Mucosa of descending colon (tissue), 3 donors: ENCODE results near the gene KLHL1. TPM values are rescaled to one million over a fixed set of nuclear protein-coding genes. Genes with fewer than 3 reads are reported as not detected.

ENCODE experiments used
- ATAC-seq: fragments of 200-7000 bp; cut with Tn5 transposase; one replicate; pipeline ENCODE4 v1.9.1; 2020; ENCODE audit warnings: mild to moderate bottlenecking, moderate library complexity
- DNase-seq, 3 donors: peaks; one replicate each; pipeline ENCODE4 v3.0.0-alpha.2; 2020
- H3K36me3 ChIP-seq: fragments of 200-600 bp; one replicate; pipeline ENCODE4 v1.8.0; 2021; ENCODE audit warnings: low read depth, mild to moderate bottlenecking
- H3K4me1 ChIP-seq: fragments of 200-600 bp; one replicate; pipeline ENCODE4 v1.8.0; 2021; ENCODE audit warnings: low read depth, mild to moderate bottlenecking
- H3K4me3 ChIP-seq: fragments of 200-600 bp; one replicate; pipeline ENCODE4 v1.8.0; 2021; ENCODE audit warnings: mild to moderate bottlenecking
- H3K9me3 ChIP-seq: fragments of 200-600 bp; one replicate; pipeline ENCODE4 v1.8.0; 2021; ENCODE audit warnings: mild to moderate bottlenecking
- intact Hi-C, 2 donors: fragments of 100-400 bp; cut with DNase I in 1 of 2; cut with micrococcal nuclease in 1 of 2; formaldehyde crosslinking; loops; one replicate each; pipeline versions ENCODE4 v1.11.0 to v1.11.1; 2022; cut with DNase I, micrococcal nuclease
- total RNA-seq, 3 donors: library from RNA; stranded (reverse); fragmentation: NEBNext Ultra II Directional in 2 of 3; extraction: Animal tissue kit (Norgen Biotek cat#: 25700) in 2 of 3; gene quantifications; one replicate each; pipeline versions ENCODE4 v1.2.1 to v1.2.4, GENCODE V29; 2021 to 2023
- TF ChIP-seq, protein P1 (sequence below): fragments of 200-600 bp; IDR thresholded peaks from one replicate; pipeline ENCODE4 v1.8.0; 2022; ENCODE audit warnings: antibody characterized with exemption, mild to moderate bottlenecking
- donor health status: DM: no; HTN: no; CAD: no; lungs with moderate emphysema.
- donor health status: DM: no; HTN: no; CAD: no.
- donor health status: DM: no; HTN: yes; CAD: no.

Gene KLHL1
- total RNA-seq, 3 donors from 2014 or later: 0.25 TPM; not detected in 2

DNA sequence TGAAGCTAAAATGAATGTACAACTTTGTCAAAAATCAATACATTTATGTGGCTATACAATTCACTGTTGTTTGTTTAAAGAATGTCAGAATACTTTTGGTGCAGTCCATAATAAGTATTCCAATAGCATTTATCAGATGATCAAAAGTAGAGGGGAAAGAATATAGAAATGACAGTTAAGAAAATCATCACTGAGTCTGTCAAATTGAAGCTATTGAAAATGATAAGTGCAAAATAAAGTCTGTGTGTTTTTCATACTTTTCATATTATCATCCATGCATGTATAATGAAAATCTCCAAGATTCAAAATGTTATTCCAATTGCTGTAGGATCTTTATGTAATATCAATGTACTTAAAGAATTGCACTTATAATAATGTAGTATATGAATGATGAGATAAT lies 93.9 kb downstream of the KLHL1 start:
- no peak for DNase-seq
- ATAC-seq: no peak
- Histone ChIP-seq H3K36me3 (no peaks in the 10 kb centered on the region), H3K4me3 (no peak overlapping the region), H3K4me1 (no peaks in the 10 kb centered on the region), H3K9me3 (no peaks in the 10 kb centered on the region)
- intact Hi-C loops: no loop called here
- TF ChIP-seq, protein P1, sequence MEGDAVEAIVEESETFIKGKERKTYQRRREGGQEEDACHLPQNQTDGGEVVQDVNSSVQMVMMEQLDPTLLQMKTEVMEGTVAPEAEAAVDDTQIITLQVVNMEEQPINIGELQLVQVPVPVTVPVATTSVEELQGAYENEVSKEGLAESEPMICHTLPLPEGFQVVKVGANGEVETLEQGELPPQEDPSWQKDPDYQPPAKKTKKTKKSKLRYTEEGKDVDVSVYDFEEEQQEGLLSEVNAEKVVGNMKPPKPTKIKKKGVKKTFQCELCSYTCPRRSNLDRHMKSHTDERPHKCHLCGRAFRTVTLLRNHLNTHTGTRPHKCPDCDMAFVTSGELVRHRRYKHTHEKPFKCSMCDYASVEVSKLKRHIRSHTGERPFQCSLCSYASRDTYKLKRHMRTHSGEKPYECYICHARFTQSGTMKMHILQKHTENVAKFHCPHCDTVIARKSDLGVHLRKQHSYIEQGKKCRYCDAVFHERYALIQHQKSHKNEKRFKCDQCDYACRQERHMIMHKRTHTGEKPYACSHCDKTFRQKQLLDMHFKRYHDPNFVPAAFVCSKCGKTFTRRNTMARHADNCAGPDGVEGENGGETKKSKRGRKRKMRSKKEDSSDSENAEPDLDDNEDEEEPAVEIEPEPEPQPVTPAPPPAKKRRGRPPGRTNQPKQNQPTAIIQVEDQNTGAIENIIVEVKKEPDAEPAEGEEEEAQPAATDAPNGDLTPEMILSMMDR: no peak

GRCh38 chr13:69999875-70000274 lies 108.4 kb downstream of the KLHL1 start:
- TF ChIP-seq, protein P1: no peak
- no peak overlapping the region for H3K4me3 ChIP-seq
- ATAC-seq (no peak), DNase-seq (no peak)
- intact Hi-C loops: no loop called here
- no peaks in the 10 kb centered on the region for H3K4me1 ChIP-seq
- H3K9me3 ChIP-seq: no peaks in the 10 kb centered on the region
- H3K36me3 ChIP-seq: no peaks in the 10 kb centered on the region

DNA sequence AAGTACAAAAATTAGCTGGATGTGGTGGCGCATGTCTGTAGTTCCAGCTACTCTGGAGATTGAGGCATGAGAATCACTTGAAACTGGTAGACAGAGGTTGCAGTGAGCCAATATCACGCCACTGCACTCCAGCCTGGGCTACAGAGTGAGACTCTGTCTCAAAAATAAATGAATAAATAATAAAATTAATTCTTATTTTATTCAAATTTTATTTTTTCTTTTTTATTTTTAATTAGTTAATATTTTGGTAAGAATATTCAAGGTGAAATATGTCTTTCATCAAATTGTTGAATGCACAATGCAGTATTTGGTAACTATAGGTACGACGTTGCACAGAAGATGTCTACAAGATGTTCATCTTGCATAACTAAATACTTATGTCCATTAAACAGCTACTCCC lies 111.2 kb downstream of the KLHL1 start:
- H3K4me1 ChIP-seq: no peaks in the 10 kb centered on the region
- no peaks in the 10 kb centered on the region for H3K9me3 ChIP-seq
- no peaks in the 10 kb centered on the region for H3K36me3 ChIP-seq
- intact Hi-C loops: no loop called here
- DNase-seq (no peak), ATAC-seq (no peak)
- H3K4me3 ChIP-seq: no peak overlapping the region
- TF ChIP-seq, protein P1: no peak

DNA sequence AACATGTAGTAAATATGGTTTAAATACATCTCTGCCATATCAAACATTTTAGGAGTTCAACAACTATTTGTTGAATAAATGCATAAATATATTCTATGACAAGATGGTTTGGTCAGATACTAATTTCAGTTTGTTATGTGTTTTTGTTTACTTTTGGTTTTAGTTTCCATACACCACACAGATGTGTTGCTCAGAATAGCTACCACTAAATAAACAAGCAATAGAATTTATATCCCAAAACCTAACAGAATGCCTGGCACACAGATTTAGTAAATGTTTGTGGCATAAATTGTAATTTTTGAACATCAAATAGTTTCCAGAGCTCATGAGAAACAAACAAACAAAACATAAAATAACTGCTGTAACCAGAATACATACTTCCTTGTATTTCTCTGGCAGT lies 127.5 kb downstream of the KLHL1 start:
- H3K4me3 ChIP-seq: no peak overlapping the region
- H3K9me3 ChIP-seq: no peaks in the 10 kb centered on the region
- no peaks in the 10 kb centered on the region for H3K36me3 ChIP-seq
- DNase-seq (no peak), ATAC-seq (no peak)
- intact Hi-C loops: no loop called here
- TF ChIP-seq, protein P1: no peak
- no peaks in the 10 kb centered on the region for H3K4me1 ChIP-seq

DNA sequence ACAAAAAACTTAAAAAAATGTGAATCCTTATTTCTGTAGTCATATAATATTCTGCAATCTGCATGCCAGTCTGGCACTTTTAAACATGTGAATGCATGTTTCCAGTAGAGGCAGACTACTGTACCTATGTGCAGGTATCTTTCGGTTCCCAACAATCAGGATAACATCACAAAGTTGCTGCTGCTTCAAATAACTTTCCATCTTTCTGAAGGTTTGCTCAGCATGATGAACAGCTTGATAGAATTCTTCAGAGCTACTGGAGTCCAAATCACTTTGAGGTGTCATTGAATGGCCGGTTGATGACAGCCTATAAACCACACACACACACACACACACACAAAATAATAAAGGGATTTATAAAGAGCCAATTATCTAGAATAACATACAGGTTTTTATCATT lies 132.8 kb downstream of the KLHL1 start:
- intact Hi-C loops: no loop called here
- Histone ChIP-seq H3K9me3 (no peaks in the 10 kb centered on the region), H3K4me1 (no peaks in the 10 kb centered on the region), H3K4me3 (no peak overlapping the region), H3K36me3 (no peaks in the 10 kb centered on the region)
- no peak for ATAC-seq
- DNase-seq: no peak
- TF ChIP-seq, protein P1: no peak

- TF ChIP-seq, protein P1: no peak
- H3K4me3 ChIP-seq: no peak overlapping the region
- H3K4me1 ChIP-seq: no peaks in the 10 kb centered on the region
- no peak for ATAC-seq
- DNase-seq: no peak
- no peaks in the 10 kb centered on the region for H3K36me3 ChIP-seq
- intact Hi-C loops: no loop called here
- H3K9me3 ChIP-seq: no peaks in the 10 kb centered on the region
Observed at GRCh38 chr13:69970520-69970919, 137.7 kb downstream of the KLHL1 start.
